Prostate gland (tissue), 2 donors: ENCODE measurements around the gene VPS41. TPM values are rescaled to one million over a fixed set of nuclear protein-coding genes. Genes with fewer than 3 reads are reported as not detected.
A peak's percentile ranks its signal among the peaks of the same experiment; 100 is the strongest.

Experiments used
- DNase-seq: peaks from one replicate; pipeline ENCODE4 v3.0.0-alpha.2; 2019; ENCODE audit warnings: low spot score
- H3K27ac ChIP-seq, 2 donors: fragments of 200-600 bp; sonication (generic); 2 replicates each; pipeline ENCODE4 v1.5.1; 2017 to 2019
- H3K27me3 ChIP-seq: fragments of 200-600 bp; sonication (generic); replicated peaks from 2 replicates; pipeline ENCODE4 v1.5.1; 2019; ENCODE audit not compliant: insufficient read depth
- H3K36me3 ChIP-seq, 2 donors: fragments of 200-600 bp; sonication (generic); 1 replicate in 1 of 2; 2 replicates in 1 of 2; pipeline versions ENCODE4 v1.5.1 to v1.8.1; 2017 to 2019
- H3K4me1 ChIP-seq: fragments of 200-600 bp; sonication (generic); replicated peaks from 2 replicates; pipeline ENCODE4 v1.5.1; 2019
- H3K4me3 ChIP-seq, 2 donors: fragments of 200-600 bp; sonication (generic); 2 replicates each; pipeline ENCODE4 v1.5.1; 2017 to 2019
- H3K9me3 ChIP-seq: fragments of 200-600 bp; sonication (generic); 2 replicates; pipeline ENCODE4 v1.5.1; 2017
- CTCF ChIP-seq, 4 experiments: fragments of 200-600 bp in 2 of 4; fragments of 450-650 bp in 2 of 4; sonication (generic) in 2 of 4; IDR thresholded peaks; 1 replicate in 3 of 4; 2 replicates in 1 of 4; pipeline ENCODE4 v1.5.1; 2016 to 2019; ENCODE audit warnings: antibody characterized with exemption in 4 of 4, mild to moderate bottlenecking in 2 of 4, moderate library complexity in 2 of 4
- POLR2A ChIP-seq: fragments of 450-650 bp; IDR thresholded peaks from one replicate; pipeline ENCODE4 v1.6.1; 2016; ENCODE audit warnings: antibody characterized with exemption, mild to moderate bottlenecking
- POLR2AphosphoS5 ChIP-seq: sonication (generic); formaldehyde crosslinking; IDR thresholded peaks from one replicate; pipeline ENCODE4 v1.6.1; 2017; ENCODE audit warnings: antibody characterized with exemption
- WGBS: methylation state at CpG from one replicate; pipeline ENCODE4 v1.1.5; 2018; 5-methylcytosine and 5-hydroxymethylcytosine counted together
- intact Hi-C: fragments of 100-400 bp; cut with DNase I; formaldehyde crosslinking; loops from one replicate; pipeline ENCODE4 v1.14.2; 2022
- total RNA-seq, 2 donors: library from RNA; depleted of rRNA; stranded (reverse); fragments of >200 nt; gene quantifications; one replicate each; pipeline ENCODE4 v1.1.0, GENCODE V29; 2016

The VPS41 gene
- 10 to 100 TPM; 30.8 to 39.7 TPM for total RNA-seq

GRCh38 chr7:38908759-38909335 lies at the start of gene VPS41:
VPS41 (minus strand) TSS chr7:38909191; CDS start chr7:38909174, 17 bp downstream.
- intact Hi-C loops: no loop called here
- DNase-seq: peak; percentile 86
- no peaks in the 10 kb centered on the region for H3K4me1 ChIP-seq
- H3K9me3 ChIP-seq: no peaks in the 10 kb centered on the region
- no peaks in the 10 kb centered on the region for H3K27me3 ChIP-seq
- H3K36me3 ChIP-seq: no peaks in the 10 kb centered on the region
- TF ChIP-seq CTCF (IDR thresholded peaks at IDR 0.05): no peak
- peak; percentile 96 for TF ChIP-seq POLR2AphosphoS5
- peak; percentile 46 for TF ChIP-seq POLR2A
- H3K27ac ChIP-seq: peak within 1 kb of the TSS; percentile 55 to 71
- H3K4me3 ChIP-seq: peak within 1 kb of the TSS; percentile 81 to 90
- WGBS: under 1% methylated on average over 20 of the region's 20 CpGs

- H3K4me3 ChIP-seq: no peak overlapping the region
- no peak for TF ChIP-seq CTCF (IDR thresholded peaks at IDR 0.05)
- DNase-seq: no peak
- no peak overlapping the region for H3K27ac ChIP-seq
- no peaks in the 10 kb centered on the region for H3K4me1 ChIP-seq
- whole genome bisulfite sequencing: 72% methylated on average over 5 of the region's 5 CpGs
- intact Hi-C loops: no loop called here
- H3K27me3 ChIP-seq: no peaks in the 10 kb centered on the region
- H3K9me3 ChIP-seq: no peaks in the 10 kb centered on the region
- H3K36me3 ChIP-seq: no peaks in the 10 kb centered on the region
Observed at GRCh38 chr7:38955892-38956291, 46.9 kb upstream of the VPS41 start.

- 83% methylated on average over 4 of the region's 4 CpGs for WGBS
- Histone ChIP-seq H3K4me1 (no peaks in the 10 kb centered on the region), H3K27ac (no peak overlapping the region), H3K4me3 (no peak overlapping the region), H3K27me3 (no peaks in the 10 kb centered on the region), H3K9me3 (no peaks in the 10 kb centered on the region), H3K36me3 (no peaks in the 10 kb centered on the region)
- TF ChIP-seq POLR2AphosphoS5 (no peak), POLR2A (no peak), CTCF (IDR thresholded peaks at IDR 0.05) (no peak)
- DNase-seq: no peak
- intact Hi-C loops: no loop called here
Observed at GRCh38 chr7:38953971-38954370, 45.0 kb upstream of the VPS41 start.

- no peaks in the 10 kb centered on the region for H3K27me3 ChIP-seq
- no peak overlapping the region for H3K27ac ChIP-seq
- H3K9me3 ChIP-seq: no peaks in the 10 kb centered on the region
- intact Hi-C loops: no loop called here
- H3K36me3 ChIP-seq: no peaks in the 10 kb centered on the region
- H3K4me3 ChIP-seq: no peak overlapping the region
- H3K4me1 ChIP-seq: no peaks in the 10 kb centered on the region
- no peak for DNase-seq
- 97% methylated on average over 1 of the region's 1 CpG for WGBS
- TF ChIP-seq CTCF (IDR thresholded peaks at IDR 0.05) (no peak), POLR2AphosphoS5 (no peak)
Observed at GRCh38 chr7:38953227-38953626, 44.2 kb upstream of the VPS41 start.

GRCh38 chr7:38951213-38951612 lies 42.2 kb upstream of the VPS41 start:
- no peaks in the 10 kb centered on the region for H3K9me3 ChIP-seq
- H3K27me3 ChIP-seq: no peaks in the 10 kb centered on the region
- DNase-seq: no peak
- 93% methylated on average over 6 of the region's 6 CpGs for WGBS
- no peak overlapping the region for H3K27ac ChIP-seq
- no peak overlapping the region for H3K4me3 ChIP-seq
- H3K4me1 ChIP-seq: no peaks in the 10 kb centered on the region
- TF ChIP-seq POLR2AphosphoS5 (no peak), CTCF (IDR thresholded peaks at IDR 0.05) (no peak), POLR2A (no peak)
- intact Hi-C loops: no loop called here
- H3K36me3 ChIP-seq: no peaks in the 10 kb centered on the region
